Iris pigment epithelial cell (primary cell): ENCODE data around the gene DUS3L.

ENCODE experiments used
- DNase-seq: peaks from one replicate; pipeline ENCODE4 v3.0.0-alpha.2; 2011; ENCODE audit warnings: low read depth

The DUS3L gene

GRCh38 chr19:5790559-5791520 is at the start of gene DUS3L:
Gene DUS3L (minus strand): TSS chr19:5791163. CDS start chr19:5791141, 22 bp downstream.
- peak; percentile 99 for DNase-seq

- DNase-seq, result no peak
Observed at GRCh38 chr19:5839065-5840017, 48.4 kb upstream of the DUS3L start, which contains the start of gene FUT6. Gene FUT6 (minus strand): TSS chr19:5839702. CDS start chr19:5832567, 7,135 bp downstream.

GRCh38 chr19:5838353-5839064 is 47.5 kb upstream of the DUS3L start:
- DNase-seq, result no peak

GRCh38 chr19:5837761-5838352 is 46.9 kb upstream of the DUS3L start:
- DNase-seq, result no peak

GRCh38 chr19:5832527-5833216 is 41.7 kb upstream of the DUS3L start:
- DNase-seq, result no peak

GRCh38 chr19:5832061-5832460 is 41.1 kb upstream of the DUS3L start:
- no peak for DNase-seq

GRCh38 chr19:5831159-5831558 is 40.2 kb upstream of the DUS3L start:
- DNase-seq, result no peak

- DNase-seq, result no peak
Observed at GRCh38 chr19:5829567-5830310, 38.8 kb upstream of the DUS3L start.

GRCh38 chr19:5828661-5829566 is 38.0 kb upstream of the DUS3L start:
- DNase-seq, result peak; percentile 10

GRCh38 chr19:5827891-5828660 is 37.1 kb upstream of the DUS3L start:
- DNase-seq, result peak; percentile 89

GRCh38 chr19:5827342-5827890 is 36.5 kb upstream of the DUS3L start:
- no peak for DNase-seq

GRCh38 chr19:5826531-5827341 is 35.8 kb upstream of the DUS3L start:
- no peak for DNase-seq

- DNase-seq, result no peak
Observed at GRCh38 chr19:5825178-5825577, 34.2 kb upstream of the DUS3L start.

- DNase-seq, result no peak
Observed at GRCh38 chr19:5824751-5825150, 33.8 kb upstream of the DUS3L start.

GRCh38 chr19:5823579-5824281 is 32.8 kb upstream of the DUS3L start:
- no peak for DNase-seq

GRCh38 chr19:5822181-5822844 is 31.4 kb upstream of the DUS3L start:
- no peak for DNase-seq
